Esophagus muscularis mucosa (tissue), 4 donors: ENCODE results near the gene MYO16. TPM values are rescaled to one million over a fixed set of nuclear protein-coding genes. Genes with fewer than 3 reads are reported as not detected.

Experiments used
- DNase-seq: peaks from one replicate; pipeline ENCODE4 v3.0.0-alpha.2; 2017; ENCODE audit errors: extremely low spot score
- H3K27ac ChIP-seq, 4 donors: fragments of 200-600 bp; sonication (generic); replicated peaks in 1 of 4; 1 replicate in 3 of 4; 2 replicates in 1 of 4; pipeline ENCODE4 v1.5.1; 2016 to 2019; ENCODE audit warnings: mild to moderate bottlenecking in 1 of 4
- H3K27me3 ChIP-seq, 4 donors: fragments of 200-600 bp; sonication (generic); one replicate each; pipeline versions ENCODE4 v1.5.1 to v1.6.0; 2016 to 2019
- H3K36me3 ChIP-seq, 4 donors: fragments of 200-600 bp; sonication (generic); one replicate each; pipeline ENCODE4 v1.5.1; 2016 to 2019
- H3K4me1 ChIP-seq, 4 donors: fragments of 200-600 bp; sonication (generic); one replicate each; pipeline ENCODE4 v1.5.1; 2016 to 2019
- H3K4me3 ChIP-seq, 4 donors: fragments of 200-600 bp; sonication (generic); 1 replicate in 2 of 4; 2 replicates in 2 of 4; pipeline ENCODE4 v1.5.1; 2016 to 2019; ENCODE audit warnings: mild to moderate bottlenecking in 4 of 4, moderate library complexity in 1 of 4
- H3K9me3 ChIP-seq, 4 donors: fragments of 200-600 bp; sonication (generic); 1 replicate in 3 of 4; 2 replicates in 1 of 4; pipeline ENCODE4 v1.5.1; 2016 to 2019
- EP300 ChIP-seq: sonication (generic); formaldehyde crosslinking; IDR thresholded peaks from one replicate; pipeline ENCODE4 v1.6.1; 2017; ENCODE audit warnings: antibody characterized with exemption
- POLR2A ChIP-seq: fragments of 450-650 bp; IDR thresholded peaks from one replicate; pipeline ENCODE4 v1.6.1; 2017; ENCODE audit warnings: antibody characterized with exemption, moderate library complexity, mild to moderate bottlenecking, low read depth
- POLR2AphosphoS5 ChIP-seq, 2 donors: sonication (generic); formaldehyde crosslinking; IDR thresholded peaks; one replicate each; pipeline ENCODE4 v1.6.1; 2017; ENCODE audit warnings: antibody characterized with exemption in 2 of 2
- WGBS: methylation state at CpG from one replicate; pipeline ENCODE4 v1.1.5; 2018; 5-methylcytosine and 5-hydroxymethylcytosine counted together
- intact Hi-C: fragments of 100-400 bp; cut with DNase I; formaldehyde crosslinking; loops from one replicate; pipeline ENCODE4 v1.15.1; 2023
- total RNA-seq, 4 donors: library from RNA; depleted of rRNA; stranded (reverse); fragments of >200 nt; gene quantifications; one replicate each; pipeline versions ENCODE4 v1.1.0 to v1.2.1, GENCODE V29; 2016
- TF ChIP-seq, protein P1 (sequence below), 3 experiments: fragments of 200-600 bp in 2 of 3; fragments of 450-650 bp in 1 of 3; sonication (generic) in 2 of 3; IDR thresholded peaks; one replicate each; pipeline ENCODE4 v1.5.1; 2017 to 2019; ENCODE audit warnings: antibody characterized with exemption in 3 of 3, mild to moderate bottlenecking in 2 of 3, moderate library complexity in 1 of 3

Gene MYO16
- total RNA-seq, 4 donors from 2014 or later: 1.2 to 3.7 (median 1.8) TPM

DNA sequence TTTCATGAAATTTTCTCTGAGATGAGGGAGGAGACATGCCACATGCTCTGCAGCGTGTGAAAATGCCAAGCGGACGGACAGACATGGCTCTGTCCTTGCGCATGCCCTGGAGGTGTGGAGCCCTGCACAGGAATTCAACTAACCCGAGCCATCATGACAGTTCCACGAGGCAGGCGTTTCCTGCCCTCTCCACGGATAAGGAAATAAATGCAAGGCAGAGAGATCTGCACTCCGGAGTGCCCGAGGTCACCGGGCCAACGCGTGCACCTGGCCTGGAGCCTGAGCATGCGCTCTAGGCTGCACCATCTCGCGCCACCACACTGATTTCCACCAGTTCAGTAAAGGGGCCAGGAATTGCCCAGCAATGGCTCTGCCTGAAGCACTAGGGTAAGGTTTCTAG, 298.2 kb downstream of the MYO16 start:
- Histone ChIP-seq H3K4me1 (peaks cover 0 to 9% (median 2%) of the 10 kb centered on the region in 4 donors), H3K4me3 (no peak overlapping the region), H3K9me3 (no peaks in the 10 kb centered on the region), H3K27ac (no peak overlapping the region), H3K27me3 (no peaks in the 10 kb centered on the region), H3K36me3 (no peaks in the 10 kb centered on the region)
- TF ChIP-seq POLR2A (no peak), EP300 (no peak), POLR2AphosphoS5 (IDR thresholded peaks at IDR 0.05) (no peak)
- TF ChIP-seq, protein P1, sequence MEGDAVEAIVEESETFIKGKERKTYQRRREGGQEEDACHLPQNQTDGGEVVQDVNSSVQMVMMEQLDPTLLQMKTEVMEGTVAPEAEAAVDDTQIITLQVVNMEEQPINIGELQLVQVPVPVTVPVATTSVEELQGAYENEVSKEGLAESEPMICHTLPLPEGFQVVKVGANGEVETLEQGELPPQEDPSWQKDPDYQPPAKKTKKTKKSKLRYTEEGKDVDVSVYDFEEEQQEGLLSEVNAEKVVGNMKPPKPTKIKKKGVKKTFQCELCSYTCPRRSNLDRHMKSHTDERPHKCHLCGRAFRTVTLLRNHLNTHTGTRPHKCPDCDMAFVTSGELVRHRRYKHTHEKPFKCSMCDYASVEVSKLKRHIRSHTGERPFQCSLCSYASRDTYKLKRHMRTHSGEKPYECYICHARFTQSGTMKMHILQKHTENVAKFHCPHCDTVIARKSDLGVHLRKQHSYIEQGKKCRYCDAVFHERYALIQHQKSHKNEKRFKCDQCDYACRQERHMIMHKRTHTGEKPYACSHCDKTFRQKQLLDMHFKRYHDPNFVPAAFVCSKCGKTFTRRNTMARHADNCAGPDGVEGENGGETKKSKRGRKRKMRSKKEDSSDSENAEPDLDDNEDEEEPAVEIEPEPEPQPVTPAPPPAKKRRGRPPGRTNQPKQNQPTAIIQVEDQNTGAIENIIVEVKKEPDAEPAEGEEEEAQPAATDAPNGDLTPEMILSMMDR (IDR thresholded peaks at IDR 0.05): no peak
- WGBS: 89% methylated on average over 15 of the region's 16 CpGs
- no peak for DNase-seq
- intact Hi-C loops: no loop called here

DNA sequence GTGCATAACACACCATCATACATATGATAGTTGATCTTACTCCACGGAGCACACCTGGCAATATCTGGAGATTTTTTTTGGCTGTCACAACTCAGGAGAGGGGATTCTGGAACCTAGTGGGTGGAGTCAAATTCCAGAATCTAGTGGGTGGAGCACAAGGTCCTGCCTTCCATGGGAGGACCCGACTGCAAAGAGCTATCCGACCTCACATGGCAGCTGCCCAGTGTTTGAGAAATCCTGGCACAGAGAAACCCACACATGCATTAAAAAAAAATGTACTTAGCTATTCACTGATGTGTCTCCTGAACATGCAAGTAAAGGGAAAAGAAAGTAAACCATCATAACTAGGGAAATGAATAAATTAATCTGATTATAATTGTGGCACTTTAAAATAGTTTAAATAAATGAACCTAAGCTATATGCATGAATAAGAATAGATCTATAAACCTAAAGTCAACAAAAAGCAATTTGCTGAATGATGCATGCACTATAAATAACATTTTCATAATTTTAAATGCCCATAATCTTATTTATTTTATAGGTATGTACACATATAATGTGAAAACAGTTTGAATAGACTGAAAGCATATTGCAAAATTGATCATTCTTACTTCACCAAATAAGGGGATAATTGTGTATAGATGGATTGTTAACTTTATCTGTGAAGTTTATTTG, 300.3 kb downstream of the MYO16 start:
- no peaks in the 10 kb centered on the region for H3K9me3 ChIP-seq
- 48% methylated on average over 3 of the region's 3 CpGs for WGBS
- TF ChIP-seq EP300 (no peak), POLR2AphosphoS5 (IDR thresholded peaks at IDR 0.05) (no peak), POLR2A (no peak)
- TF ChIP-seq, protein P1 (IDR thresholded peaks at IDR 0.05): no peak
- intact Hi-C loops: no loop called here
- no peak overlapping the region for H3K27ac ChIP-seq
- no peaks in the 10 kb centered on the region for H3K27me3 ChIP-seq
- no peak for DNase-seq
- no peaks in the 10 kb centered on the region for H3K36me3 ChIP-seq
- H3K4me3 ChIP-seq: no peak overlapping the region
- H3K4me1 ChIP-seq: peaks cover 0 to 9% (median 2%) of the 10 kb centered on the region in 4 donors

DNA sequence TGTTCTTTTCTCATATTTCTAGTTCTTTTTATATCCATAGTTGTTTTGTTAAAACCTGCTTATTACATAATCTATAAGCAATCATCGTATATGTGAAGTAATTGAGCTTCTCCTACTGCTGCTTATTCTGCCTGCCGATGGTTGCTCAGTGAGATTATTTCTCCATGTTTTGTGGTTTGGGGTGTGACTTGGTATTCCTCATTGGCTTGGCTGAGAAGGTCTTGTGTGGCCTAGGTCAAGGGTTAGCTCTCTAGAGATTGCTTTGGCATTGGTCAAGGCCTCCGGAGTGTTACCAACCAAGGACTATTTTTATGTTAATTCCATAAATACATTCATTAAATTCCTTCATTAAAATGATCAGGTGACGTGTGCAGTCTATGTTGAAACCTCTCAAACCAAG, 302.8 kb downstream of the MYO16 start:
- TF ChIP-seq, protein P1 (IDR thresholded peaks at IDR 0.05): no peak
- TF ChIP-seq POLR2A (no peak), EP300 (no peak), POLR2AphosphoS5 (IDR thresholded peaks at IDR 0.05) (no peak)
- intact Hi-C loops: no loop called here
- Histone ChIP-seq H3K27me3 (no peaks in the 10 kb centered on the region), H3K27ac (no peak overlapping the region), H3K9me3 (no peaks in the 10 kb centered on the region), H3K4me1 (no peaks in the 10 kb centered on the region), H3K36me3 (no peaks in the 10 kb centered on the region), H3K4me3 (no peak overlapping the region)
- 86% methylated on average over 3 of the region's 4 CpGs for WGBS
- DNase-seq: no peak

DNA sequence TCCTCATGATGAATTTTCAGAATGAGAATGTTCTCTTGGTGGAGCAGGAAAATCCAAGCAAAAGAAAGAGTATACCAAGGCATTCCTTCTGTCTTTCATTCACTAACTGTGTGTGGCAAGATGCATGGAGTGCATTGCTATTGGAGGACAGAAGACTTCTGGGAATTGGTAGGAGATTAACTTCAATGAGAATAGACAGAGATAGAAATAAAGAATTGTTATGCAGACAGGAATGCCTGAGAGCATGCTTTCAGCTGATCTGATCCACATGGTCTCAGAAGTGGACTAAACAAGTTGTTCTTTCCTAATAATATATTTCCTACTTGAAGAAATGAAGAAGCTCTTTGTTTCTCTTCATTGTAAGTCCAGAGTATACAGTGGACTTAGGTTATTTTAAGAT, 303.6 kb downstream of the MYO16 start:
- Histone ChIP-seq H3K9me3 (no peaks in the 10 kb centered on the region), H3K27ac (no peak overlapping the region), H3K27me3 (no peaks in the 10 kb centered on the region), H3K36me3 (no peaks in the 10 kb centered on the region), H3K4me1 (no peaks in the 10 kb centered on the region), H3K4me3 (no peak overlapping the region)
- DNase-seq: no peak
- TF ChIP-seq EP300 (no peak), POLR2AphosphoS5 (IDR thresholded peaks at IDR 0.05) (no peak), POLR2A (no peak)
- TF ChIP-seq, protein P1 (IDR thresholded peaks at IDR 0.05): no peak
- intact Hi-C loops: no loop called here

DNA sequence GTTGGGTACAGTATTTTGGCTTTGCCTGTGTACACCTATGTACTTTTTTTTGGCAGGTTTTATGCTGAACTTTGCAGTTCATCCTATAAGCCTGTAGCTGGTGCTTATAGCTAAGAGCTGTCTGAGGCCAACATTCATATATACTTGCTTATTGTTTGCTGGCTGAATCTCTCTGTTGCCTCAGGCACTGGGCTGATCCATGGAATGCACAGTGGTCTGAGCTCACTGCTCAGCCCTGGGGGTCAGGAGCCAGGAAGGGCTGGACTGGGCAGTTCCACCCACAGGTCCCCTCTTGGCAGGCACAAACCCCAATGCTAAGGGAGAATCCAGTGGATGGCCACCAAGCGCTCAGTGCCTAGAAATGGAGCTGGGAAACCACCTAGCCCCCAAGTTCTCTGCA, 308.7 kb downstream of the MYO16 start:
- TF ChIP-seq POLR2AphosphoS5 (IDR thresholded peaks at IDR 0.05) (no peak), POLR2A (no peak), EP300 (no peak)
- TF ChIP-seq, protein P1 (IDR thresholded peaks at IDR 0.05): no peak

More for the DNA sequence above, 308.7 kb downstream of the MYO16 start:
- H3K36me3 ChIP-seq: no peaks in the 10 kb centered on the region
- no peaks in the 10 kb centered on the region for H3K4me1 ChIP-seq
- 100% methylated on average over 1 of the region's 1 CpG for WGBS
- H3K4me3 ChIP-seq: no peak overlapping the region
- DNase-seq: no peak
- H3K9me3 ChIP-seq: no peaks in the 10 kb centered on the region
- no peaks in the 10 kb centered on the region for H3K27me3 ChIP-seq
- intact Hi-C loops: no loop called here
- H3K27ac ChIP-seq: no peak overlapping the region
